ENCODE results near the gene REXO2.

Gene REXO2

DNA sequence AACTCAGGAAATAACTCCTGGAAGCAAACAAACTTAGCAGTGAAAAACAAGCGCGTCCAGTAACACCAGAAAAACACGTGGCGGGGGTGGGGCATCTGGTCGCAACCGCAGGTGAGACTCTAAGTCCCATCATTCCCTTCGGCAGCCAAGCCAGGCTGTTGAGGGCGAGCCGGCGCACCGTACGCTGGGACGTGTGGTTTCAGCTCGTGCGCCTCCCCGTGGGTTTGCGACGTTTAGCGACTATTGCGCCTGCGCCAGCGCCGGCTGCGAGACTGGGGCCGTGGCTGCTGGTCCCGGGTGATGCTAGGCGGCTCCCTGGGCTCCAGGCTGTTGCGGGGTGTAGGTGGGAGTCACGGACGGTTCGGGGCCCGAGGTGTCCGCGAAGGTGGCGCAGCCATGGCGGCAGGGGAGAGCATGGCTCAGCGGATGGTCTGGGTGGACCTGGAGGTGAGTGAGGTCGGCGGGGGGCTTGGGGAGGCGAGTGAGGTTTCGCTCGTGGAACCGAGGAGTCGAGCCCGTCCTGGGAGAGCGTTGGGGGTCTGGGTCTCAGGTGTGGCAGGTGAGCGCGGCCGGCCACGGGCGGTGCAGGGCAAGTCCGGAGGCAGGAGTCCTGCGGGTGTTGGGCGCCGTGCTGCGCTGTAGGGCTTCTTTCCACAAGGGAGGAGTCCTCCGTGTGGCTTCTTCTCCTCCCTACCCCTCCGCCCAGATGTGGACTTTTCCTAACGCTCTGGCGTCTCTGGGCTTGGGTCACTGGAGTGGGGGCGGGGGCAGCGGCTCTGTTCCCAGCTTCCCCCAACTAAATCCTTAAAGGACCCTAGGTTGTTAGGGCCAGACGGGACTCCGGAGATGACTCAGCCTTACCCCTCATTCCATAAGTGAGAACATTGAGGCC, at the start of gene REXO2:
Gene REXO2 (plus strand): TSS at position 239 of the 892 bp plus-strand sequence. CDS start 62 bp downstream, at position 301.
- DNase-seq, result peak; percentile 94

DNA sequence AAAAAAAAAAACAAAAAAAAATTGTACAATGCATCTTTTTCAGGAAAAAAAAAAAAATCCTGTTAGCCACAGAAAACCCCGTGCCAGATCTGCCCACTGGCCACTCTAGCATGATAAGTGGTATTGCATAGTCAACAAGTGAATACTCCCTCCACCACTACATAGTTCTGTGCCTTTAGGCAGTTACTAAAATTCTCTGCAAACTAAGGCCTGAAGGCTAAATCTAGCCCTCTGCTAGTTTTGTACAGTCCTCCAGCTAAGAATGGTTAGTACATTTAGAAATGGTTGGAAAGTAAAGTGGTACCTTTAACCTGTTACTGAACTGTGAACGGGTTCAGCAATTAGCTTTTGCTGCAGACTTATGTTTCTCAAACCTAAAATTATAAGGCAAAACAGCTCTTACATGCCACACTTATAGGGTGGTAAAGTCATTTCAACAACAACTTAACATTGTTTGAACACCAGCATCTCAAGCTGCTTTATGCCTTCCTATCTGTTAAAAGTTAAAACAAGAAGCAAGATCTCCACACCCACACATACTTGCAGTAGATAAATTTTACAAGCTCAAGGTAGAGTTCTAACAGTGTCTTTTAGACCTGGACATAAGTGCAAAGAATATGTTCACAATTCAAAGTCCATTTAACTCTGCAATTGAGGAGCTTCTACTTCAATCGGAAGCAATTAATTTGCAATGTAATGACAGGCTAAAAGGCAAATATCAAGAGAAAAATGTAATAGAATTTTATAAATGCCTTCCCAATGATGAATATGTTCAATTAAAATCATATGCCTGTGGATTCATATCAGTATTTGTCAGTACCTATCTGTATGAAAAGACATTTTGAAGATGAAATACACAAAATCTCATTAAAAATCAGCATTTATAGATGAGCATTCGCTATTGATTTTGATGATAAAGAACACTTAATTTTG, 46.3 kb upstream of the REXO2 start:
- no peak for DNase-seq

DNA sequence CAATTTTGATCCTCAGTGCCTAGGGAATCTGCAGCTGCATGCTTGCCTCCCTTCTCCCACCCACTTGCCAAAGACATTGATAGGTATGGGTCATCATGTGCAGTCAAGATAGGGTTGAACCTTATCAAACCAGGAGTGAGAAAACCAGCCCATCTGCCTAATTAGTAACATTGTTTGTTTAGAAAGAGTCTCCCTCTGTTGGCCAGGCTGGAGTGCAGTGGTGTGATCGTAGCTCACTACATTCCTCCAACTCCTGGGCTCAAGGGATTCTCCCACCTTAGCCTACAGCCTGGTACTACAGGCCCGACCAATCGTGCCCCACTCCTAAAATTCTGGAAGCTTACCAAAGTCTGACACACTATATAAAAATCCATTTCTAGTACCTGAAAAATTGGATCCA, 43.5 kb upstream of the REXO2 start:
- no peak for DNase-seq

DNA sequence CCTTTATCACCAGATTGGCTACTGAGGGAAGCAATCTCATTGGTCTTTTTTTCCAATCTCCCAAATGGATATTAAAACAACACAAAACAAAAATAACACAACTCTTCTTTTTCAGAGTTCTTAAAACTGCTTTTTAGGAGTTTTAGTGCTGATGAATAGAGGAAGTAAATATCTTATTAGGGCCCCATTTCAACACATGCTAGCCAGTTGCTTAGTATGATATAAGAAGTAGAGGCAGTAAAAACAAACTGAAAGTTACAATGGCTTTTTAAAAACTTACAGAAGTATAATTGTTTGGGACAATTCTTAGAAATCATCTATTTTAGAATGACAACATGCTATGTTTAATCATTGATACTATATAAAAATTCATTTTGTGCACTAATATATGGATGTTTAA, 42.4 kb upstream of the REXO2 start:
- DNase-seq, result no peak

DNA sequence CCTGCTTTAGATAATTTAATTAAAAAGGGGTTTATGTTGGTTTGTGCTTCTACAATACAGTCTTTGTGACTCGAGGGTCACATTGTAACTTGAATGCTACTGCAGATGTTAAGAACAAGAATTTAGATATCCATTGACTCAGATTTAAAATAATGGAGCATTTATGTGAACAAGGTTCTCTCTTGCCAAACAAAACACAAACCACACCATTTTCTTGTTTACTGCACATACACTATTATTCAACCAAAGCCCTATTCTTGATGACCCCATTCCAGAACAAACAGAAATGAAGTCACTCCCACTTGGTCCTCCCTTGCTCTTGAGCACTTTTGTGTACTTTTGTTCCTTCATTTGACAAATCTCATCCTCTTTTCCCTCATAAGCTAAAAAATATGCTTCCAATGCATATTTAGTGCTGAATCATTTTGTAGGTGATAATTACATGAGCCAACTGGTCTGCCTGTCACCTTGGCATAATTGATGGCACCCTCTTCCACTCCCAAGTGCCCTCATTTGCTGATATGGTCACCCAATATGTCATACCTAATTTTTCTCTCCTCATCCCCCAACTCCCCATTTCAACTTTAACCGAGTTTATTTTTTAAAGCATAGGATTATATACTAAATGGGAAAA, 41.8 kb upstream of the REXO2 start:
- no peak for DNase-seq

DNA sequence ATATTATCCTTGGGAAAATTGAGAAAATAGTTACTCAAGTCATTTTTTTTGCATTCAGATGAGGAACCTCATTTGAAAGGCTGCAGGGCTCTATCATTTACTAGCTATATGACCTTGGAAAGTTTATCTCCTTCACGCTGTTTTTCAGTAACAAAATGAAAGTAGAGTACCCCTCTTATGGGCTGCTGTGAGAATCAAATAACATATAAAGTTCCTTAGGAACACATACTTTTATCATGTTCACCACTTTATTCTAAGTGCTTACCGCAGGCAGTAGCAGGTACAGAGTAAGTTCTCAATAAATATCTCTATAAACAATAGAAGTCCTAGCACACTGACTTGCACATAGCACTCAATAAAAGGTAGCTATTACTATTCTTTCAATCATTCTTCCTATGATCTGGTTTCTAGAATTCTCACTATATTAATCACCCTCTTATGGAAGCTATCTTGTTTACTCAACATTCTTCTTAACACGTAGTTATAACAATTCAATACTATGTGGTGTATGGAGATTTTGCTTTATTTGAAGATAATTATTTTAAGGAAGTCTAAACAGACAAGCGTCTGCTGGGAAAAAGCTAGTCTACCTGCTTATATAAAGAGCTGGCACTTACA, 40.9 kb upstream of the REXO2 start:
- DNase-seq, result no peak

DNA sequence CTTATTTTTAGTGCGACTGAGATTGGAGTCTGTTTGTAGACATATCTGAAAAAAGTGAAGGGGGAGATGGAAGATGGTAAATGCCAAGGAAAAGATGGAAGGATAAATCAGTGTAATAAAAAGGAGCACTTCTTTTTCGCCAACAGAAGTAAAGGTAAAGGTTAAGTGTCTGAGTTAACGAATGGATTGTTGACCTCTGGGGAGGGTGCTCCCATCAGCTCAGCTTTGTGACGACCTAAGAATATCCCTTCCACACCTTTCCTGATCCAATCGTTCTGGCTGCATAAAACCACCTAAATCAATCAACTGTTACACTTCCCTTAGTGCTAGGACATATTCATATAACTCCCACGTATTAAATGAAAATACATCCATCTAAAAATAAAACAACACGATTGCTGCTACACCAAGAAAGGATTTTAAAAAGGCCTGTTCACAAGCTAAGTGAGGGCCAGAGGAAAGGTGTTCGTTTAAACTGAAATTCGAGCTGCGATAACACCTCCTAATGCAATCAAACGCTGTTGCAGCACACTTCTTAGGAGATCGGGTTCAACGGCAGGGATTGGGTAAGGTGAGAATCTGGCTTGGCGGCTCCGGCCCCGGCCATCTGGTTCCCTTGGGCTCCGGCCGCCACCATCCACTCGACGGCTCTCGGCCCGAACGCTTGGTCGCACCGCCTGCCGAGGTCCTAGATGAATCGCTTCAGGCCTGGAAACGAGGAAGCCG, 39.6 kb upstream of the REXO2 start:
- no peak for DNase-seq

DNA sequence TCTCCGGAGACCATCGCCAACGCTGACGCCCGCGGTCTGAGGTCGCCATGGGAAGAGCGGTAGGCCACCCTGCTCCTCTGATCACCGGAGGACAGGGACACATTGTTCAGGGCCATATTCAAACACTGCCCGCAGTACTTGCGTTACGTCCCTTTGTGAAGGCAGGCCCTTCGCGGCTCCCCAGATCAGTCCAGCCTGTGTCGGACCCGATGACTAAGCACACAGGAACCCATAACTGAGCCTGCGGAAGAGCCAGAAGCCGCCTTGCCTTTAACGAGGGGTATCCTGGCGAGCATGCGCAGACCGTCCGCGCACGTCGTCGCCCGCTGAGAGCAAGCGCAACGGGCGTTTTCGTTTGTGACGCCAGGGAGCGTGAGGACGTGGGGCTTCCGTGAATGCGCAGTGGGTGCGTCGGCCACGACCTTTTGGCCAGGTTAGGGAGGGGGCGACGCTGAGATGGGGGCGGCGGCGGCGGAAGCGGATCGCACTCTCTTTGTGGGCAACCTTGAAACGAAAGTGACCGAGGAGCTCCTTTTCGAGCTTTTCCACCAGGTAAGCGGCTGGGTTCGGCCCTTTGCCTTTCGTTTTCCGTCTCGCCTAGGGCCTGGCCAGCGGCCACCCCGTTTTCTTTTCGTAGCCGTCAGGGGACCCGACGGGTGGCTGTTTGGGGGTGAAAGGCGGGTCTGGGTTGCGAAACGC, 38.9 kb upstream of the REXO2 start, which contains the start of the genes C11orf71 and RBM7:
Gene C11orf71 (minus strand): TSS at position 296 of the 699 bp plus-strand sequence. CDS start 180 bp downstream, at position 116.
Gene RBM7 (plus strand): TSS at position 451 of the 699 bp plus-strand sequence. CDS start 6 bp downstream, at position 457.
- DNase-seq, result peak; percentile 97

DNA sequence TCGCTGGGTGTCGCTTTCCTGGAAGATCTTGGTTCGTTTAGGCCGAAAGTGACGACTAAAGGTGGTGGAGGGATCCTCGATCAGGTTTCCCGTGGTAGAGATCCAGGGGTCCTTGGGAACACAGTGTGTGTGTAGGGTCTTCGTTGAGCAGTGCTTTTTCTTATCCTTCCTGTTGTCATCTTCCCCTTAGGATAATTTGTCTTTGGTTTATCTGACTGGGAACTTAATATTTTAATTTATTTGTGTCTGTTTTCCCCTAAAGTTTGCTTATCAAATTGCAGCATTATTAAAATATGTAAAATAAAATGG, 38.4 kb upstream of the REXO2 start:
- DNase-seq, result no peak

DNA sequence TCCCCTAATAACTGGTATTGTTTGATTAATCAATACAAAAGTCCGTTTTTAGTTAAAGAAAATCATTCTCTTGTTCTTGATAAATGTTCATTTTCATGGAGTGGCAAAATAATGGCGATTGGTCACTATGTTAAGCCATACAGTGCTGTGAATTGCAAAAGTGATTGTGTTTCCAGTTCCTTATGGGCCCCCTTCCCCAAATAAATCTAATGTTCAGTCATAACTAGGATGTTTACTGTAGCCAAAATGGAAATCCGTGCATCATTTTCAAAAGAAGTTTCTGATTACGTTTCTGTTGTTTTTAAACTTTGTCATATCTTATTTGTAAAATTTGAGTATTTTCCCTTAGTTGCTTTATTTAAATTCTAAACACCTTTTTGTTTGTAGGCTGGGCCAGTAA, 38.0 kb upstream of the REXO2 start:
- no peak for DNase-seq

DNA sequence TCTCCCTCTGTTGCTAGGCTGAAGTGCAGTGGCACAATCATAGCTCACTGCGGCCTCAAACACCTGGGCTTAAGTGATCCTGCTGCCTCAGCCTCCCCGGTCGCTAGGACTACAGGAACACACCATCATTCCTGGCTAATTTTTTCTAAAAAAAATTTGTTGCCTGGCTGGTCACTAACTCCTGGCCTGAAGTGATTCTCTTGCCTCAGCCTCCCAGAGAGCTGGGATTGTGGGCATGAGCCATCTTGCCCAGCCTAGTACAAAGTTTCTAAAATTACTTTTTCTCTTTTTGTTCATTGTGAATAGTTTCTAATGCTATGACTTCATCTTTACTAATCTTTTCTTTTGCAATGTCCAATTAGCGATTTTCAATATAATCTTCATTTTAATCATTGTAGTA, 26.3 kb upstream of the REXO2 start:
- DNase-seq, result no peak

DNA sequence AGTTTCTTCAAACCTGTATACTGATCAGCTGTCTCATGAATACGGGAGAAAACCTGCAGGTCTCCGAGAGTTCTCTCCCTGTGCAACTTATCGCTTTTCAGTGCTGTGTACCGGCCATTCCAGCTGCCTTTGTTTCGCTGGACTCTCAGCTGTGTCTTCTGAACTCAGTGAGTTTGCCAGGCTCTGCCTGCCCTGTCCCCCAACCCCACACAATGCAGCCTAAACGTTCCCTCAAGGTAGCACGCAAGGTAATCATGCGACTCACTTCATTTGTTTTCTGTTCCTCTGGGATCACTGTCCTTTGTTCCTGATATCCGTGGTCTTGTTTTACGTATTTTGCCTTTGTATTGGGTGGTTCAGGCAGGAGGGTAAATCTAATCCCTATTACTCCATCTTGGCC, 25.3 kb upstream of the REXO2 start:
- DNase-seq, result no peak

DNA sequence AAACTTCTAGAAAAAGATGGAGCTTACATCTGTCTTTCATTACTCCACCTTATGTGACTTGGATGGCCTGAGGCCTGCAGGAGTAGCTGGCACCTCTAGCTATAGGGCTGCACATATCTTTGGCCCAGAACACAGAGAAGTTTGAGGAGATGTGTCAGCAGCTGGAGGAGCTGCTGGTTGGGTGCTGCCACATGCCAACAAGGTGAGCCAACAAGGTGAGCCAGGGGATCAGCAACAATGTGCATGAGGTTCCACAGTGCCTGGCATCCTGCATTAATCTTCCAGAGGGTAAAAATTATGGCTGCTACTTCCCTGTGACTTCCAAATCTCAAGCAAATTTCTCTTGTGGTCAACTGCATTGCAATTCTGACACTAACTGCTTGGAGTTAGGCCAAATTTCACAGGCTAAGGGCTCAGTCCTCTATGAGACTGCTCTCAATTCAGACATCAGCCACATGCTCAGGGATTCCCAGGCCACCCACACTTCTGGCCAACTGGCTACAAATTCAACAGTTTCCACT, 22.8 kb upstream of the REXO2 start:
- no peak for DNase-seq

DNA sequence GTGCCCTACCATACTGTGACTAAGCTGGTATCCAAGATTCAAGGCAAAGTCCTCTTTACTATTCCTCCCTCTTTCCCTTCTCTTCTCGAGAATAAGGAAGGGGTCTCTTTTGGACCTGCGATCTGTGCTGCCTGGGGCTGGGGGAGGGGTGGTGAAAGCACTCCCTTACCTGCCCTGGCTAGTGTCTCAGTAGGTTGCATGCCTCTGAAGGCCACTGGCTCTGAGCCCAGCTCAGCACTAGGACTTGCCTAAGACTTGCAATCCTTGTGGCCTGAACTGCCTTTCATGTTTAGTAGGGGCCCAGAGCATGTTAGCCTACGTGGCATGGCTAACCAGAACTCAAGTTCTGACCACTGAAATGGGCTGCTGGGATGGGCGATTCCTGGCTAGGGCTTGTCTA, 13.0 kb upstream of the REXO2 start:
- no peak for DNase-seq

DNA sequence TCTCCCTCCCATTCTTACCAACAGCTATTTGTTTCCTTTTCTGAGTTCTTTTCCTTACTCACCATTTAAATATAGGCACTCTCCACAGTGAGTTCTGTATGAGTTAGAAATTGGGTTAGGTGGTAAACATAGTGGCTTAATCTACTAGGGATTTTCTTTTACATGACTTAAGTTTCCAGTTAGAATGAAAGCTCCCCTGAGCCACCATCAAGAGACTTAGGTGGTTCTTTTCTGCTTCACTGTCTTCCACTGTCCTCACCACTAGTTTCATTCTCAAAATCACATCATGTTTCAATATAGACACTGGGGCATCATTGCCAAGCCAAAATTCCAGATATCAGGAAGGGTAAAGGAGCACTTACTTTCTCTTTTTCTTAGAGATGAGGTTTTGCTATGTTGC, 9.0 kb upstream of the REXO2 start:
- DNase-seq, result no peak

DNA sequence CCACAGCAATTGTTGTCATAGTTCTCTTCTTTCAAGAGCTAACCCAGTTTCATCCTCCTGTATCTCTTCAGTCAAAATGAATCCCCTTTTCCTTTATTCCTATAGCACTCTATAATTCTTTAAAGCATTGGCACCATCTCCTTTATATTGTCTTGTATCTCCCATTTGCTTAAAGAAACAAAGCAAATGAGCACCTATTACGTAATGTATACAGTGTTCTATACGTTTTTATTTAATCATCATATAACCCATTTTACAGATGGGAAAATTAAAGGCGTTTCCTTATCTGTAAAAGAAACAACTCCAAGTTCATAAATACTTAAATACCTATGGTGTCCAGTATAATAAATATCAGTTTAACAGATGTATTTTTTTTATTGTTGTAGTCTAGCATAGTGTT, 6.4 kb upstream of the REXO2 start:
- no peak for DNase-seq

DNA sequence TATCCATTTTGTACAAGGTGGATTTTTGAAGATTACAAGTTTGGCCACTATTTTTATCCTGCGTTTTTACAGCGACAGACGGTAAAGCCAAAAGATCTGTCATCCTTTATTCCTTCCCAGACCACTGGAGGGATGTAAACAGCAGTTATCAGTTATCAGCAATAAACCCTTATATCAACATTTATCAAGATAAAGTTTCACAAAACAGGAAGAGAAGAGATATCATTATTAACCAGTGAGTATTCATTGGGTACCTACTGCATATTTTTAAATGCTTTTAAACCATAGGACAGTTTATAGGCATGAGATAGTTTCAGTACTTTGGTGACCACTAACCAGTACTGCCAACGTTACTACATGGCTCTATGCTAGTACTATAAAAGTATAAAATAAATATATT, 5.9 kb upstream of the REXO2 start:
- DNase-seq, result no peak

DNA sequence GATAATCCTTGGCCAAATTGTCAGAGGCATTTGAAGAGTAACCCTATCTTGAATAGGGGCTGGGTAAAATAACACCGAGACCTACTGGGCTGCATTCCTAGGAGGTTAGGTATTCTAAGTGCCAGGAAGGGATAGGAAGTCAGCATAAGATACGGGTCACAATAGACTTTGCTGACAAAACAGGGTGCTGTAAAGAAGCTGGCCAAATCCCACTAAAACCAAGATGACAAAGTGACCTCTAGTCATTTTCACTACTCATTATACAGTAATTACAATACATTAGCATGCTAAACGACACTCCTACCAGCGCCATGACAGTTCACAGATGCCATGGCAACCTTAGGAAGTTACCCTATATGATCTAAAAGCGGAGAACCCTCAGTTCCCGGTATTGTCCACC, 964 bp upstream of the REXO2 start:
- DNase-seq, result no peak

DNA sequence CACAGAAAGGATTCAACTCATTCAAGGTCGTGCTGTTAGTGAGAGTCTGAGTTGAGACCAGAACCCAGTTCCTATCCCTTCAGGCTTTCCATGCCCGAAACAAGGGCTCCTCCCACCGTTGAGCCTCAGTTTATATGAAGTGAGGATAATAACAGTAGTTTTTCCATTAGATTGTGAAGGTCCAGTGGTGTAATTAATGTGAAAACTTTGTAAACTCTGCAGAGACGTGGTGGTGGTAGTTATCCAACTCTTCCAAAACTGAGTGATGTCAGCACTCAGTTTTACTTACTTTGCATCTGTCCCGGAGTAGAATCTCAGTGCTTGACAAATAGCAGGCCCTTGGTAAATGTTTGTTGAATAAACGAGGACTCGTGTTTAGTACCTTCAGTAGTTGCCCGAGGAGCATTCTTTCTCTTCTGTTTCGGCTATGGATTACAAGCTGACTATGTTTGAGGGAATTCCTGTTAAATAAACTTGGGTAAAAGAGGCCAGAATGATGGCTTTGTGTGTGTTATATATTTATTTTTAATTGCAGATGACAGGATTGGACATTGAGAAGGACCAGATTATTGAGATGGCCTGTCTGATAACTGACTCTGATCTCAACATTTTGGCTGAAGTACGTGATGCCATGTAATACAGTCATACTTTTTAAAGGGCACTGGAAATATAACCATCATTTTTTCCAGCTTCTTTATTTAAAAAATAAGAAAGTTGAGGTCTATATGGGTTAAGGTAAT, 1.0 kb downstream of the REXO2 start:
- no peak for DNase-seq

DNA sequence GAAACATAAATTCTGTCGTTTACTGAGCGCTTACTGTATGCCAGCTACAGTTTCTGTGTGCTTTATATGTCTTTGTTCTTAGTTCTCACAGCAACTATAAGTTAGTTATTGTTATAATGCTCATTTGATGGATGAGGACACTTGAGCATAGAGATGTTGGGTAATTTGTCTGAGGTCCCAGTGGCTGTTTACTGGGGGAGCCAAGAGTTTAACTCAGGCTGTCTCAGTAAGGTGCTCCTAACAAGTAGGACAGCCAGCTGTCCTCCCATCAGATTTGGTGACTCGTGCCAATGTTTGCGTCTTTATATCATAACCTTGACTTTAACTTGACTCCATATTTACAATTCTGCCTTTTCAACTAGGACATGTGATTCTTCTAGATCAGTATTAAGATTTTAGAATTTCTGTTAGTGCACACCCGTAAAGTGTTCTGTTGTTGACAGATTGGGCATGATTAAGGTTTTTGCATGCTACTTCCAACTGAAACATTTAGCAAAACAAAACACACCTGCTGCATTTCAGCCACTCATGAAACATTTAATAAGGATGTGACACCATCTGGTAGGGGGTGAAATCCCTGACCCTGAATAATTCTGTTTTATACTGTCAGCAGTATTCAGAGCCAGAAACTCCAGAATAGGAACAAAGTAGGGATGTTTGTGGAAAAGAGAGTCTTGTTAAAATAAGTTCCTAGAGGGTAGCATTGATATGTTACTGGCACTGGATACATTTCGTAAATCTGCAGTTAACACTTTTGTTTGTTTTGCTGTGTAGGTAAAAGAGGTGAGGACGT, 1.9 kb downstream of the REXO2 start:
- DNase-seq, result no peak

Data from activated T-cell treated with anti-CD3 and anti-CD28 coated beads, Interleukin-2, amount 50 U/mL, for 48 hours (primary cell).